HG02943 (cell line): ENCODE results near the gene ZNF789.
"Not testable (repeated sequence)": the region's sequence is repeated elsewhere in the genome, so short reads cannot be mapped to it uniquely, and the experiment has no call there.

Experiments
- ATAC-seq: cut with Tn5 transposase; IDR thresholded peaks from one replicate; pipeline ENCODE4 v1.9.1; 2021; ENCODE audit warnings: mild to moderate bottlenecking, low read depth, moderate library complexity; ENCODE audit not compliant: unreplicated experiment

ZNF789 gene

DNA sequence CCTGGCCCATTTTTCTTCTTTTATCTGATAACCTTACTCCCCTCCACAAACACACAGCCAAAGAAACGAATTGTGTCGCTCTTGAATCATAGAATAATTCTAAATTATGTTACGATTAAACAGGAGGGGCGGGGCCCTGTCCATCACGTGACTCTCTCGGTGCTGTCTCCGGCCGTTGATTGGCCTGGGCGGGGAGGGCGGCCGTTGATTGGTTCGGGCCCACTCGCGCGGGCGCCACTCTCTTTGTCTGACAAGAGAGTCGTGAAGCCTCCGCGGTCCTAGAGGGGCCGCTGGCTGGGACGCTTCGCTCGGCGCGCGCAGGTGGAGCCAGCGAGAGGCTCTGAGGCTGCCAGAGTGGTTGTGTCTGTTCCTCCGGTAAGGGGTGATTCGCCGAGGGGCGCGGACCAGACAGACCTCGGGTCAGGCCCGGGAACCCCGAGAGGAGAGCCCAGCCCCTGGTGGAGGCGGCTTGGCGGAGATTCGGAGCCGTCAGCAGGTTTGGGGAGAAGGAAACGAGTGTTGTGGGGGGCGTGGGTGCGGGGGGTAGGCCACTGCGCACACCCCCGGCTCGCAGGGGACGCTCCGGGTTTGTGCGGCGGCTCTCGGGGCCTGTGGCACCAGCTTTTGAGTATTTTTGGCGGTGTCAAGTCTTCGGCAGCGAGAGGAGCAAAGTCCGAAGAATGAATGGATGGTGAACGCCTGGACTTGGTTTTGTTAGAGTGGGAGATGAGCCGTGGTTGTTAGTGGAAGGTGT is at the start of gene ZNF789:
Gene ZNF789 (plus strand): TSS at position 330 of the 754 bp plus-strand sequence. CDS start 3,567 bp downstream, outside the sequence.
- peak; percentile 96 for ATAC-seq

DNA sequence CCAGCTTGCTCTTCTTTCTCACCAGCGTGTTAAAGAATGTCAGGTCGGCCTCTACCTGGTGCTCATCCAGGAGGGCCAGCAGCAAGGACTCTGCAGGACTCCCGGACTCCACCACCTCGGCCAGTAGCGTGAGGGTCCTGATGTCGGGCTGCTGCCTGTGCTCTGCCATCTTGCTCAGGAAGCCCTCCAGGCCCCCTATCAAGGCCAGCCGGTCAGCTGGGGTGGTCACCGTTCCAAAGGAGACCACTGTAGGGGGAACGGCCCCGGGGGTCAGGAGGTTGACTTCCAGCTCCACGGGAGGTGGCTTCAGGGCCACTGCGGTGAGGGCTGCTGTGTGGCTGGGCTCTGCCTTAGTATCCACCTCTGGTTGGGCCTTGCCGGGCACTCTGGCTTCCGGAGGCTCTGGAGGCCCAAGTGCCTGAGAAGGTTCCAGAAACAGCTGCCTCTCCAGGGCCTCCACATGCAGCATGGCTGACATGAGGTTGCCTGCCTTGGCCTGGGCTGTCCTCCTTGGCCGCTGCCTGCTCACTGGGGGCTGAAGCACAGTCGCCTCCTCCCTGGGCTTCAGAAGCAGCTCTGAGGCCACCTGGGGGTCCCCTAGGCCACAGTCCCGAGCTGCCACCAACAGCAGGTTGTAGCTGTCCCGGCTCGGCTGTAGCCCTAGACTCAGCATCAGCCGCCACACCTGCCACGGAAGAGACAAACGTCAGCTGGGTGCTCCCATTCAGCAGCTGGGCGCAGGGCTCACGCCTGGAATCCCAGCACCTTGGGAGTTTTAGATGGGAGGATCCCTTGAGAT is 47.6 kb upstream of the ZNF789 start:
- ATAC-seq, result no peak

DNA sequence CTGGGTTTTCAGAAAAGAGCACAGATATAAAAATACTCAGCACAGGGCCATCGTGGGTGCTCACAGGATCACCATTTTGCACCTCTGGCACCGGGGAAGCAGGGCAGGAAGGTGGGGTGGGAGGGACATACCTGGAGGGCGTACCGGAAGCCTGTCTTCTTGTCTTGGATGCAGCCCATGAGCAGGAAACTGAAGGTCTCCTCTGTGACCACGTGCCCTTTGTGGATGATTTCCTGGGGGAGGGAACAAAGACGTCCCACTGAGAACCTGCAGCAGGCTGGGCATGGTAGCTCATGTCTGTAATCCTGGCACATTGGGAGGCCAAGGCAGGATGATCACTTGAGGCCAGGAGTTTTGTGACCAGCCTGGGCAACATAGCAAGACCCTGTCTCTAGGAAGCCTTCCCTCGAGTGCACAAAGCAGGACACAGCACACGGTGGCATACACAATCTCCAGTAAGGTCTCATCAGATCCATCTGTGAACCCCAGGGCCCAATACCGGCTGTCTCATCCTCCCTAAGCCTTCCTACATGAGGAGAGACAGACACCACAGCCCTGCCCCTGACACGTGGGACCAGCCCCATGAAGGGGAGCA is 43.6 kb upstream of the ZNF789 start:
- no peak for ATAC-seq

DNA sequence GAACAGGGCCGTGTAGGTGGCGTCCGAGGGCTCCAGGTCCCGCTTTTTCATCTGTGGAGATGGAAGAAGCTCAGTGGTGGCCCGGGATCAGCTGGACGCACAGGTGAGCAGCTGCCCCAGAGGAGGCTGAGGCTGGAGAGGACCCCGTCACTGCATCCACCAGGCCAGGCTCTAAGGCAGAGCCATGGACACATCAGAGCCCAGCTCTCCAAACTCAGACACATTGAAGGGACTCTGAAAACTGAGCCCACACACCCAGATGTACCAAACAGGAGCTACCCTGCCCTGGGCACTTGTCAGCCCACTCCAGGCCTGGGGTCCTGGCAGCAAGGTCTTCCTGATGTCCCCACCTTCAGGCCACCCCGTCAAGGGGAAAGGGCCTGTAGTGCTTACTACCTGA is 42.9 kb upstream of the ZNF789 start:
- ATAC-seq, result no peak

DNA sequence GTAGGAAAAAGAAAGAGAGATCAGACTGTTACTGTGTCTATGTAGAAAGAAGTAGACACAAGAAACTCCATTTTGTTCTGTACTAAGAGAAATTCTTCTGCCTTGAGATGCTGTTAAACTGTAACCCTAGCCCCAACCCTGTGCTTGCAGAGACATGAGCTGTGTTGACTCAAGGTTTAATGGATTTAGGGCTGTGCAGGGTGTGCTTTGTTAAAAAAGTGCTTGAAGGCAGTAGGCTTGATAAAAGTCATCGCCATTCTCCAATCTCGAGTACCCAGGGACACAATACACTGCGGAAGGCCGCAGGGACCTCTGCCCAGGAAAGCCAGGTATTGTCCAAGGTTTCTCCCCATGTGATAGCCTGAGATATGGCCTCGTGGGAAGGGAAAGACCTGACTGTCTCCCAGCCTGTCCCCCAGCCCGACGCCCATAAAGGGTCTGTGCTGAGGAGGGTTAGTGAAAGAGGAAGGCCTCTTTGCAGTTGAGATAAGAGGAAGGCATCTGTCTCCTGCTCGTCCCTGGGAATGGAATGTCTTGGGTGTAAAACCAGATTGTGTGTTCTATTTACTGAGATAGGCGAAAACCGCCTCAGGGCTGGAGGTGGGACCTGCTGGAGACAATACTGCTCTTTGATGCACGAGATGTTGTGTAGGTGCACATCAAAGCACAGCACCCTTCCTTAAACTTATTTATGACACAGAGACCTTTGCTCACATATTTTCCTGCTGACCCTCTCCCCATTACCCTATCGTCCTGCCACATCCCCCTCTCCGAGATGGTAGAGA is 40.7 kb upstream of the ZNF789 start:
- not testable (repeated sequence) for ATAC-seq

DNA sequence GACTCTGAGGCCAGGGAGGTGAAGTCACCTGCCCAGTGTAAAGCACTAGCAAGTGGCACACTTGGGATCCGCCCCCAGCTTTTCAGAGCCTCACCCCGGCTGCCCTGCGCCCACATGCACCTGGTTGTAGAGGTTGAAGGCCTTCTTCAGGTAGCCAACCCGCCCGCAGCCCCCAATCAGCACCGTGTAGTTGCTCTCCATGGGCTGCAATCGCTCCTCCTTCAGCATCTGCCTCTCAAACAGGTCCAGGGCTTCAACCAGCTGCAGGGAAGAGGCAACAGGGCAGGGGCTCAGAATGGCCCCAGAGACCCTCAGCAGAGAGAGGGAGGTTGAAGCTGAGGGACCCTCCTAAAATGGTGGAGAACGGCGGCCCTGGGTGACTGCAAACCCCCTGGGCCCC is 39.5 kb upstream of the ZNF789 start:
- ATAC-seq, result no peak

DNA sequence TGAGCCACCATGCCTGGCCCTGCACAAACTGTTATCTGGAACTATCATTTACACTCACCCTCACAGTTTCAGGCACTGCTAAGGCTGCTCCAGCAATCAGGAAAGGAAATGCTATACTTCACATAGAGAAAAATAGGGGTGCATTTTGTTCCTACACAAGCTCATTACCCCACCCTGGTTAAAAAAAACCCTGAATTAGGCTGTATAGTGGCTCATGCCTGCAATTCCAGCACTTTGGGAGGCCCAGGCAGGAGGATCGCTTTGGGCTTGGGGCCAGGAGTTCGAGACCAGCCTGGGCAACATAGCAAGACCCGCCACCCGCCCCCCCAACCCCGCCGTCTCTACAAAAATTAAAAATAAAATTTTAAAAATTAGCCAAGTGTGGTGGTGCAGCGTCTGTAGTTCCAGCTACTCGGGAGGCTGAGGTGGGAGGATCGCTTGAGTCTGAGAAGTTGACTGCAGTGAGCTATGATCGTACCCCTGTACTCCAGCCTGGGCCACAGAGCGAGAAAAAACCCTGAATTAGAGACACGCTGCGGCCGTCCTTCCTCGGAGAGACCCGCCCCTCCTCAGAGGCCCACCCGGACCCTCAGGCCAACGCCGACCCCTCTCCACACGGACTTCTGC is 34.6 kb upstream of the ZNF789 start:
- ATAC-seq, result no peak

DNA sequence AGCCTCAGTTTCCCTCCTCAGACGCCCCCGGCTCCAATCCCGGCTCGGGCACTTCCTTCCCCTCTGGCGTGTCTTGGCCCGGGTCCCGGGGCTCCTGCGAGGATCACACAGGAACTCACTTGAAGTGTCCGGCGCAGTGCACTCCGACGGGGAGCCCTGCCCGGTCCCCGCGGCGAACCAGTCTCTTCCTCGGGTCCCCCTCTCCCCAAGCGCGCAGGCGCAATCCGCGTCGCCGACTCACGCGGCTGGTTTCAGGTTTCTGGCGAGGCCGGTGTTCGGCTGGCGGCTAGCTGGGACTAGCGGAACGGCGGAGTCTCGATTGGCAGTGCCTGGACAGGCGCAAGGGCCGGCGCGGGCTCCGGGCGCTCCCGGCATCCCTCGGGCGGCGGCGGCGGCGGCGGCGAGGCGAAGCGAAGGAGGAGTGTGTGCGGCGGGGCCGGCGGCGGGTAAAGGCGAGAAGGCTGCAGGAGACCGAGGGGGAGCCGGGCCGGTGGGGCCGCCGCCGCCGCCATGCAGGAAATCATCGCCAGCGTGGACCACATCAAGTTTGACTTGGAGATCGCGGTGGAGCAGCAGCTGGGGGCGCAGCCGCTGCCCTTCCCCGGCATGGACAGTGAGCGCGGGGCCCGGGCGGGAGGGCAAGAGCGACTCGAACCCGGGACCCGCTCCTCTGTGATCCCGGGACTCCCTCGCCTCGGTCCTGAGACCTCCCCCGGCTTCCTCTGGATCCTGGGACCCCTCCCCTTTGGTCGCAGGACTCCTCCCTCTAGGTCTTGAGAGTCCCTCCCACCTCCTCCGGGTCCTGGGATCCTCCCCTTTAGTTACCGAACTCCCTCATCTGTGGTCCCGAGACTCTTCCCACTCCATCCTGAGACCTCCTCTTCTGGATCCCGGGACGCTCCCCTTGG is 33.9 kb upstream of the ZNF789 start, which contains the start of the genes CPSF4 and PTCD1:
Gene CPSF4 (plus strand): TSS at position 371 of the 908 bp plus-strand sequence. CDS start 140 bp downstream, at position 511.
Gene PTCD1 (minus strand): TSS at position 226 of the 908 bp plus-strand sequence. CDS start 3,556 bp downstream, outside the sequence.
- ATAC-seq, result peak; percentile 76

DNA sequence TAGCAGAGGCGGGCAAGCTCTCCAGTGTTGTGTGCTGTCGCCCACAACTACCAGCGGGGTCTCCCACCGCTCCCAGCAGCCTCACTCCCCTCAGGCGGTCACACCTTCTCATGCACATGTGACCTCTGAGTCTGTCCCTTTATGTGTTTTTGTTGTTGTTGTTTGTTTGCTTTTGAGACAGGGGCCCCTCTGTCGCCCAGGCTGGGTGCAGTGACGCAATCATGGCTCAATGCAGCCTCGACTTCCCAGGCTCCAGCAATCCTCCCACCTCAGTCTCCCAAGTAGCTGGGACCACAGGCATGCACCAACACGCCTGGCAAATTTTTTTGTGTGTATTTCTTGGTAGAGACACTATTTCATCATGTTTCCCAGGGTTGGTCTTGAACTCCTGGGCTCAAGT is 32.5 kb upstream of the ZNF789 start:
- no peak for ATAC-seq

DNA sequence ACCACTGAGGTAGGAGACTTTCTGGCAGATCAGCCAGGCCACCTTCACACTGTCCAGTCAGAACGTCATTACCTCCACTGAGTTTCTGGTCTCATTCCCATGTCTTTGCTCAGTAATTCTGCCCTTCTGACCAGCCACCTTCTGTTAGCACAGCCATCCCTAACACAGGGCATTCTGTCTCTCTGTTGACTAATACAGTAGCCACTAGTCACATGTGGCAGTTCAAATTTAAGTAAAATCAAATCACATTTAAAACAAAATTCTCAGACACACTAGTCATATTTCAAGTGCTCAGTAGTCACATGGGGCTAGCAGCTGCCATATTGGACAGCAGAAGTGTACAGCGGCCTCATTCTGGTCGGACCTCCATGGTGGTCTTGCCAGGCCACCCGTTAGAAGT is 26.6 kb upstream of the ZNF789 start:
- ATAC-seq, result no peak

DNA sequence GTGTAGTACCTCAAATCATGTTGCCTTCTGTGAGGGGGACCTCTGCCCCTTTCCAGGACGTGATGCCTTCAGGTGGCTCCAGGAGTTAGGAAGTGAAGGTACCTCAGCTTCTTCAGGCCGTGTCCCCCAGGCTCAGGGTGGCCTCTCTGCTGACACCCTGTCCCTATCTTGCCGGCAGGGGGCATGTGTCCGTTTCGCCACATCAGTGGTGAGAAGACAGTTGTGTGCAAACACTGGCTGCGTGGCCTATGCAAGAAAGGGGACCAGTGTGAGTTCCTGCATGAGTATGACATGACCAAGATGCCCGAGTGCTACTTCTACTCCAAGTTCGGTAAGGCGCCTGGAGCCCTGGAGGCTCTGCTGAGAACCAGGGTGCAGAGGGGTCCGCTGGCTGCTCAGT is 24.7 kb upstream of the ZNF789 start:
- no peak for ATAC-seq

DNA sequence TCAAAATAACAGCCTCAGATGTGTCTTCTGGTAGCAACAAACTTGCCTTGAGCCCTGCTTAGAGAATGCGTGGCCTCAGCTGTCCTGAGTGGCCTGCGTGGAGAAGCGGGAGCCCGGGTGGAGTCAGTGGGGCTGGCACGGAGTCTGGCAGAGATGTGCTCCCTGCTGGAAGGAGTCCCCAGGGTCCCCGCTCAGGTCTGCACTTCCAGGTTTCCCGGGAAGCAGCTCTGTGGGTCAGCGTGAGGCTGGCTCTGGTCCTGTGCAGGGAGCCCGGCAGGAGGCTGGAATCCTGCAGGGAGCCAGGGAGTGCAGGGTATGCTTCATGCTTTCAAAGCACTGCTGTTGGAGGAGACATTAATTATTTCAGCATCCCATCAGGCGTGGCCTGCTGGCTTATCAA is 23.8 kb upstream of the ZNF789 start:
- ATAC-seq, result no peak

DNA sequence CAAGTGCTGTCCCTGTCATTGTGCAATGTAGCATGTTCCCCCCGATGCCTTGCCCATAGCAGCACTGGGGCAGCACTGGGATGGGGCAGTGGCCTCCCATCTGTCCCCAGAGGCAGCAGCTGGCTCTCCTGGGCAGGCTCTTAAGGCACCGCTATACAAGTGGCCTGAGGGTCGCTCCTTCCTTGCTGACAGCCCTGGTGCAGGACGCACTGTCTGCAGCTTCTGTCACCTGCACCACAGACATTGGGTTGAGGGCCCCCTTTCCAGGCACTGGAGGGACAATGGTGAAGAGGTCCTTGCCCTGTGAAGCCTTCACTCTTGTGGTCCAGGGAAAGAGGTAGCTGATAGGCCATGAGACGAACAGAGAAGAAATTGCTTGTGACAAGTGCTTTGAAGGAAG is 23.4 kb upstream of the ZNF789 start:
- no peak for ATAC-seq

DNA sequence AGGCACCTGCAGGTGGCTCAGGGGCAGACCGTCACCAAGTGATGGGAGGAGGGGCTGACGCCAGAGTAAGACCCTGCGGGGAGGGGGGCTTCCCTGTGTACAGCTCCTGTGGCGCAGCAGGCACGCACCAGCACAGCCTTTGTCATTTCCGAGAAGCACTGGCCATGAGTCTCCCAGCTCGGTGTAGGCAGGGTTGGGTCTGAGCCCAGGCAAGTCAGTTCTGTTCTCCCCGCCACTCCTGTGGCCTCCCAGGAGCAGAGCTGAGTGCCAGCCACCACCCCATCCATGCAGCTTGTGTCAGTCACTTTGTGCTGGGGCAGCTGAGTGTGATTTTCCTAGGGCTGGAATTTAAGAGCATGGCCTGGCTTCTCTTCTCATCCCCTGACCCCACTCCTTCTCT is 20.8 kb upstream of the ZNF789 start:
- no peak for ATAC-seq

DNA sequence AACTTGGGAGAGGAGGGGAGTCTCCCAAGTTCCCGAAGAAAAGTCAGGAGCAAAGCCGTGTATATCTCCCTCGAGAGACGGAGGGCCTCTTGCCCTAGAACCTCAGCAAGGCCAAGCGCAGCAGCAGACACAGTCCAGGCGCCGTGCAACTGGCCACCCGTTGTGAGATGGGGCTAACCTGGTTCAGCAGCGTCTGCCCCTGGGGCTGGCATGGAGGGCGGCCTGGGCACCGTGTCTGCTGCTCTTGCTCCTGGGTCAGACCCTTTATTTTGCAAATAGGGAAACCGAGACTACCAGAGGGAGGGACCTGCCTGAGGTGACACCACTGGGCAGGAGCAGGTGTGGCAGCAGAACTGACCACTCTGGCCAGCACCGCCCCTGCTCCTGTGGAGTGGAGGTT is 20.1 kb upstream of the ZNF789 start:
- ATAC-seq, result no peak

DNA sequence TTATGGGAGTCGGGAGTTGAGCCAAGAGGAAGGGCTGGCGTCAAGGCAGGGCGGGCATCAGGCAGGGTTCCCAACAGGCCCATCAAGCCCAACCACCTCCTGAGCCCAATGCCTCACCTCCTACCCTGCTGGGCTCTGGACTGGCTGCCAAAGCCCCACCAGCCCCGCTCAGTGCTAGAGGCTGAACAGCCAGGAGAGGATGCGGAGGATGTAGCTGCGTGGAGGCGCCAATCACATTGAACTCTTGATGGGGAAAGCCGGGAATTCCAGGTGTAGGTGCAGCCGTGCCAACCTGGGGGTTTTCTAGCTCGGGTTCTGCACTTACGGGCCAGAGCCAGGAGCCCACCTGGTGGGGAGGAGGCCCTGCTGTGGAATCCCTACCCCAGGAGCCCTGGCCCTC is 19.6 kb upstream of the ZNF789 start:
- ATAC-seq, result no peak

DNA sequence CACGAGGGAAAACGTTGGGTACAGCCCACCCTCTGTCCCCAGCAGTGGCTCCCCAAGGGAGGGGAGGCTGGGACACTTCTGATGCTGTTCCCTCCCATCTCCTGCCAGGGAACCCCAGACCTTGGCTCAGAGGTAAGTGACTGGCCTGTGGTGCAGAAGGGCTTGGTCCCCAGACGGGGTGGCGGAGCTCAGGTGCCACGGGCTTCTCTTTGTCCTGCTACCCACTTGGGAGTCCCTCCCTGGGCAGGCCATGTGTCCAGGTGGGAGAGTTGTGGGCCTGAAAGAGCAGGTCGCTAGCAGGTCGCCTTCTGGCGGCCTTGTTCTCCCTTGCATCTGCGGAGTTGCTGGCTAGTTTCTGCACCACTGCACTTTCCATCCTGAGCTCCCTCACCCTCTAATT is 16.8 kb upstream of the ZNF789 start:
- ATAC-seq, result no peak

DNA sequence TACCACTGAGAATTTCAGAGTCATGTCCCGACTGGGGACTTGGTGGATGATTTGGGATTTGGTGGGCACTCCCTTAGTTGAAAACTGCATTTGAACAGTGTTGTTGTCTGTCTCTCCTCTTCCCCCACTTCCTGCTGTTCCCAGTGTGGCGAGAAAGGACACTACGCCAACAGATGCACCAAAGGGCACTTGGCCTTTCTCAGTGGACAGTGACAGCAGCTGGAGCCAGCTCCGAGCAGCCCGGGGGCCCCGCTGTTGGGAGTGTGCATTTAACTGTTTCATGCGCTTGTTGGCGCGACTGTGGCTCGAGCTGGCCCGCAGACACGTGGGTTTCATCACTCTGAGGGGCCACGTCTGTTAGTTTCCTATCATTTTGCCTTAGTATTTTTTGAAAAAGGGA is 16.4 kb upstream of the ZNF789 start:
- no peak for ATAC-seq

DNA sequence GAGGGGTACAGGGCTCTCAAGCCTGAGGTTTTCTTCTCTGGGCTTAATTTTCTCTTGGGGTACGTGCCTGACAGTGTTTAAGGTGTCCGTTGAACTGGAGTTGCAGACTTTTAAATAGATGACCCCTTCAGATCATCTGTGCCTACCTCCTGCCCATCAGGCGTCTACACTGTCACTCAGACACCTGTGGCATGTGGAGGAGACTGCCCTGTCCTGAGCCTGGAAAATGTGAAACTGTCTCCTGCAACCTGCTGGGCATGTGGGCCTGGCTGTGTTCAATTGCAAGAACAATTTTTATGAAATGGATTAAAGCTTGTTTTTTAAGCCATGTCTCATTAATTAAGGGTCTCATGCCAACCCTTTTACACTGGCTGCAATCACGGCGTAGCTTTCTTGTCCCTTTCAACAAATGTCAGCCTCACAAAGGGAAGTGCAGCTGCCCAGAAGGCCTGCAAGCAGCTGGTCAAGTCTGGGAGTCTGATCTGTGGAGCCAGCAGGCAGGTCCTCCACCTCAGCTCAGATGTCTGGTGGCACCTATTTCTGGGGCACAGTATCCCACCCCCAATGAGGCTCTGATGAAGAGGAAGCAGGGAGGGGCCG is 15.5 kb upstream of the ZNF789 start:
- ATAC-seq, result no peak
